HepG2 (cell line): ENCODE measurements around the gene PSD. TPM values are rescaled to one million over a fixed set of nuclear protein-coding genes. Genes with fewer than 3 reads are reported as not detected.
A peak's percentile ranks its signal among the peaks of the same experiment; 100 is the strongest.

ENCODE experiments used
- ATF3 ChIP-seq: sonication (generic); formaldehyde crosslinking; IDR thresholded peaks from 2 replicates; pipeline ENCODE4 v1.4.0; 2020; ENCODE audit warnings: missing genetic modification reagents
- FOXO4 ChIP-seq: sonication (generic); formaldehyde crosslinking; conservative IDR thresholded peaks from 2 replicates; pipeline ENCODE4 v1.8.1; 2023; ENCODE audit warnings: missing genetic modification reagents
- HNF4G ChIP-seq, 2 experiments: sonication (generic) in 1 of 2; formaldehyde crosslinking in 1 of 2; IDR thresholded peaks; 2 replicates each; pipeline versions ENCODE4 v1.4.0 to v1.6.1; 2011 to 2020; ENCODE audit warnings: borderline replicate concordance in 2 of 2, low read depth in 2 of 2, mild to moderate bottlenecking in 2 of 2, low read length in 1 of 2, missing genetic modification reagents in 1 of 2, moderate library complexity in 1 of 2
- HNRNPH1 ChIP-seq: fragments of 200-400 bp; formaldehyde crosslinking; optimal IDR thresholded peaks from 2 replicates; pipeline ENCODE3; 2017; ENCODE audit warnings: mild to moderate bottlenecking, low read depth, low read length
- HOXA3 ChIP-seq: sonication (generic); formaldehyde crosslinking; IDR thresholded peaks from 2 replicates; pipeline ENCODE4 v1.5.0; 2020; ENCODE audit warnings: missing genetic modification reagents
- IRF1 ChIP-seq: sonication (generic); formaldehyde crosslinking; IDR thresholded peaks from 2 replicates; pipeline ENCODE4 v1.4.0; 2020; ENCODE audit warnings: low read depth, mild to moderate bottlenecking, missing genetic modification reagents
- KAT7 ChIP-seq: IDR thresholded peaks from 2 replicates; pipeline ENCODE4 v1.6.1; 2018; ENCODE audit warnings: borderline replicate concordance, missing compliant biosample characterization
- KDM4B ChIP-seq: sonication (generic); formaldehyde crosslinking; IDR thresholded peaks from 2 replicates; pipeline ENCODE4 v1.4.0; 2020; ENCODE audit warnings: missing genetic modification reagents
- KLF16 ChIP-seq, 2 experiments: sonication (generic) in 1 of 2; formaldehyde crosslinking in 1 of 2; IDR thresholded peaks; 2 replicates each; pipeline versions ENCODE4 v1.6.1 to v1.8.0; 2016 to 2023; ENCODE audit warnings: missing genetic modification reagents in 2 of 2, missing compliant biosample characterization in 1 of 2
- MAFF ChIP-seq: IDR thresholded peaks from 2 replicates; pipeline ENCODE4 v1.6.1; 2011; ENCODE audit warnings: low read depth, low read length, improper control_type of control experiment
- SIN3B ChIP-seq: fragments of 150-350 bp; IDR thresholded peaks from 2 replicates; pipeline ENCODE4 v1.6.1; 2014; ENCODE audit warnings: low read length
- SMARCC2 ChIP-seq: fragments of 450-650 bp; IDR thresholded peaks from 2 replicates; pipeline ENCODE4 v1.6.1; 2017; ENCODE audit warnings: antibody characterized with exemption, mild to moderate bottlenecking
- TFAP4 ChIP-seq: sonication (generic); IDR thresholded peaks from 2 replicates; pipeline ENCODE4 v1.6.1; 2016; ENCODE audit warnings: low read depth, borderline replicate concordance
- ZBTB20 ChIP-seq: sonication (generic); formaldehyde crosslinking; IDR thresholded peaks from 2 replicates; pipeline ENCODE4 v1.8.1; 2023; ENCODE audit warnings: missing genetic modification reagents, low read depth, mild to moderate bottlenecking, borderline replicate concordance
- ZNF225 ChIP-seq: sonication (generic); formaldehyde crosslinking; IDR thresholded peaks from 2 replicates; pipeline ENCODE4 v1.4.0; 2020; ENCODE audit warnings: mild to moderate bottlenecking, missing genetic modification reagents
- ZNF687 ChIP-seq: sonication (generic); formaldehyde crosslinking; IDR thresholded peaks from 2 replicates; pipeline ENCODE4 v1.5.1; 2020; ENCODE audit warnings: mild to moderate bottlenecking, missing genetic modification reagents, moderate library complexity
- polyA plus RNA-seq, 8 experiments: library from polyadenylated mRNA; depleted of rRNA in 3 of 8; stranded (reverse) in 7 of 8; unstranded in 1 of 8; fragments of >200 nt; fragmentation: Illumina TruSeq in 4 of 8; extraction: Trizol in 4 of 8; gene quantifications; 2 replicates each; pipeline versions ENCODE4 v1.2.1 to v1.2.3, GENCODE V29; 2011 to 2016; ENCODE audit warnings: low read depth in 4 of 8, missing spikeins in 1 of 8, mixed read lengths in 1 of 8; ENCODE audit not compliant: insufficient read depth in 1 of 8
- total RNA-seq, 5 experiments: library from RNA; depleted of rRNA; stranded (reverse); fragments of >200 nt; fragmentation: Illumina TruSeq; extraction: Trizol; gene quantifications; 2 replicates each; pipeline ENCODE4 v1.2.3, GENCODE V29; 2016; ENCODE audit warnings: low read depth in 1 of 5
- TF ChIP-seq, protein P1 (sequence below): IDR thresholded peaks from 2 replicates; pipeline ENCODE4 v1.6.1; 2016
- TF ChIP-seq, protein P2 (sequence below): sonication (generic); formaldehyde crosslinking; IDR thresholded peaks from 2 replicates; pipeline ENCODE4 v1.5.0; 2020; ENCODE audit warnings: missing genetic modification reagents

PSD gene
- total and polyA plus RNA-seq, 2 of the 13 experiments (the other 11 are each of a cell fraction or from before 2014, with no cell fraction given): 0.35 to 0.58 TPM

DNA sequence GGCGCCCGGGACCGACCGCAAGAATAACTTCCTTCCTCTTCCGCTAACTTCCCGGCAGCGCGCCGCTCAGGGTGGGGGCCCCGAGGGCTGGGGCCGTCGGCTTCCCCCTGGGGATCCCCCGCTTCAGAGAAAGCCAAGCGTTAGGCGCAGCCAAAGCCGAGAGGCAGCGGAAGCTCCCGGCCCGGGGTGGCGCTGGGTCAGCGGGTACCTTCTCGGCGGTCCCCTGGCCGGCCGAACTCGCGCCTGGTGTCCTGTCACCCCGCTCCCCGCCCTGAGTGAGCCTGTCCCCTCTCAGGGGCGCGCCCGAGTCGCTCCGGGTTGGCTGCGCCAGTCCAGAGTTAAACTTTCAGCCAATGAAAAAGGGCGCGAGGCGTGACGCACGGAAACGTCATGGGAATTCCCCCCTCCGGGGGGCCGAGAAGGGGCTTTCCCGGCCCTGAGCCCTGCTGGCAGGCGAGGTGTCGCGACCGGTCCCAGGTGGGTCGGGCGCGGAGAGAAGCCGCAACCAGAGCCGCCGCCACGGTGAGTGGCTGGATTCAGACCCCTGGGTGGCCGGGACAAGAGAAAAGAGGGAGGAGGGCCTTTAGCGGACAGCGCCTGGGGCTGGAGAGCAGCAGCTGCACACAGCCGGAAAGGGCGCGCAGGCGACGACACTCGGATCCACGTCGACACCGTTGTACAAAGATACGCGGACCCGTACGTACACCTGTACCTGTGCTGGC, 24.3 kb downstream of the PSD start (continued):
- TF ChIP-seq SMARCC2 (no peak), HNRNPH1 (no peak), KAT7 (peak; percentile 54; the same call in 1 of the 2 replicates), ZBTB20 (CRISPR knock-in tag) (no peak), FOXO4 (no peak), ZNF687 (CRISPR knock-in tag) (peak; percentile 72), ATF3 (CRISPR knock-in tag) (no peak), HOXA3 (CRISPR knock-in tag) (peak; percentile 96), HNF4G (IDR thresholded peaks at IDR 0.05; ENCODE audit: borderline replicate concordance, low read depth, low read length) (peak; percentile 20; the same call in 1 of the 2 replicates), HNF4G (CRISPR knock-in tag; IDR thresholded peaks at IDR 0.05; ENCODE audit: borderline replicate concordance, low read depth) (no peak), SIN3B (no peak), ZNF225 (CRISPR knock-in tag) (no peak), KDM4B (CRISPR knock-in tag) (0 out of 2 replicates have a peak, but pooled peaks have one; percentile 13), MAFF (no peak), TFAP4 (peak; percentile 41; the same call in 1 of the 2 replicates), KLF16 (CRISPR knock-in tag; IDR thresholded peaks at IDR 0.05) (peak in 1 of 2 experiments; percentile 83; a peak in 2 of 4 replicates), IRF1 (CRISPR knock-in tag) (no peak)
- TF ChIP-seq, protein P1, sequence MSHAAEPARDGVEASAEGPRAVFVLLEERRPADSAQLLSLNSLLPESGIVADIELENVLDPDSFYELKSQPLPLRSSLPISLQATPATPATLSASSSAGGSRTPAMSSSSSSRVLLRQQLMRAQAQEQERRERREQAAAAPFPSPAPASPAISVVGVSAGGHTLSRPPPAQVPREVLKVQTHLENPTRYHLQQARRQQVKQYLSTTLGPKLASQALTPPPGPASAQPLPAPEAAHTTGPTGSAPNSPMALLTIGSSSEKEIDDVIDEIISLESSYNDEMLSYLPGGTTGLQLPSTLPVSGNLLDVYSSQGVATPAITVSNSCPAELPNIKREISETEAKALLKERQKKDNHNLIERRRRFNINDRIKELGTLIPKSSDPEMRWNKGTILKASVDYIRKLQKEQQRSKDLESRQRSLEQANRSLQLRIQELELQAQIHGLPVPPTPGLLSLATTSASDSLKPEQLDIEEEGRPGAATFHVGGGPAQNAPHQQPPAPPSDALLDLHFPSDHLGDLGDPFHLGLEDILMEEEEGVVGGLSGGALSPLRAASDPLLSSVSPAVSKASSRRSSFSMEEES: no peak
- TF ChIP-seq, protein P2, sequence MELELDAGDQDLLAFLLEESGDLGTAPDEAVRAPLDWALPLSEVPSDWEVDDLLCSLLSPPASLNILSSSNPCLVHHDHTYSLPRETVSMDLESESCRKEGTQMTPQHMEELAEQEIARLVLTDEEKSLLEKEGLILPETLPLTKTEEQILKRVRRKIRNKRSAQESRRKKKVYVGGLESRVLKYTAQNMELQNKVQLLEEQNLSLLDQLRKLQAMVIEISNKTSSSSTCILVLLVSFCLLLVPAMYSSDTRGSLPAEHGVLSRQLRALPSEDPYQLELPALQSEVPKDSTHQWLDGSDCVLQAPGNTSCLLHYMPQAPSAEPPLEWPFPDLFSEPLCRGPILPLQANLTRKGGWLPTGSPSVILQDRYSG (CRISPR knock-in tag): no peak
